ENCODE data around the gene CCDC170. TPM values are rescaled to one million over a fixed set of nuclear protein-coding genes. Genes with fewer than 3 reads are reported as not detected.

The CCDC170 gene
- total and polyA plus RNA-seq, 2 donors, result 0.33 to 4.7 TPM

- no peak overlapping the region for H3K4me3 ChIP-seq (ENCODE audit: low read depth, low read length)
- WGBS, result 83% methylated on average over 8 of the region's 8 CpGs
- no peak for DNase-seq (ENCODE audit: extremely low spot score)
- no peak overlapping the region for H3K27ac ChIP-seq (ENCODE audit: low read depth)
- H3K4me1 ChIP-seq (ENCODE audit: insufficient read depth), result no peaks in the 10 kb centered on the region
- no peaks in the 10 kb centered on the region for H3K36me3 ChIP-seq (ENCODE audit: insufficient read depth)
Observed at GRCh38 chr6:151576633-151577032, 82.8 kb downstream of the CCDC170 start.

DNA sequence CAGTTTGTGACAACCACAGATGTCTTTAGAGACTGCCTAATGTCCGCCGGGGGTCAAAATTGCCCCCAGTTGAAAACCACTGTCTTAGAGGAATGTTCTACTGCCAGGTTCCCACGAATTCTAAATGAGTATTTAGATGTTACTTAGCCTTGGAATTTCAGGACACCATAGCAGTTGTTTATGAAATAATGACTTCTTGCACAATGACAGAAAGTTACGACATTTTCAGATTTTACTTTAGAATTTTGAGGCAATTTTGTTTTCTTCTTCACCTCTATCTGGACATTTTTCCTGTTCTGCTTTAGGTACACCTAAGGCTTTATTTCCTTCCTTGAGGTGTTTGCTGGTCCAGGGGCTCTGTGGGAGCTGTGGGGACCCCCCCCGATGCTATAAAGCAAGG lies 83.4 kb downstream of the CCDC170 start:
- no peaks in the 10 kb centered on the region for H3K4me1 ChIP-seq (ENCODE audit: insufficient read depth)
- no peaks in the 10 kb centered on the region for H3K36me3 ChIP-seq (ENCODE audit: insufficient read depth)
- 88% methylated on average over 5 of the region's 5 CpGs for WGBS
- no peak overlapping the region for H3K4me3 ChIP-seq (ENCODE audit: low read depth, low read length)
- DNase-seq (ENCODE audit: extremely low spot score), result no peak
- no peak overlapping the region for H3K27ac ChIP-seq (ENCODE audit: low read depth)

DNA sequence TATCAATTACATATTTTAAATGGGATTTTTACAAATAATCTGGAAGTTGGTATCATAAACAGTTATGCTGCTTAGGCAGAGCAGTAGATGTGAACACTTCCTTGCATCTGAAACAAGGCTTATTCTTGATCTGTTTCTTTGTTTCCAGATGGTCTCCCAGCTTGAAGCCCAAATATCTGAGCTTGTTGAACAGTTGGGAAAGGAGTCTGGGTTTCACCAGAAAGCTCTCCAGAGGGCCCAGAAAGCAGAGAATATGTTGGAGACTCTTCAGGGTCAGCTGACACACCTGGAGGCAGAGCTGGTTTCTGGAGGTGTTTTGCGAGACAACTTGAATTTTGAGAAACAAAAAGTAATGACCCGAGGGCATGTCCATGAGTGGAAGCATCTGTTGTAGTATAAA lies 91.9 kb downstream of the CCDC170 start:
- Histone ChIP-seq H3K36me3 (ENCODE audit: insufficient read depth) (no peaks in the 10 kb centered on the region), H3K27ac (ENCODE audit: low read depth) (no peak overlapping the region), H3K4me1 (ENCODE audit: insufficient read depth) (no peaks in the 10 kb centered on the region), H3K4me3 (ENCODE audit: low read depth, low read length) (no peak overlapping the region)
- WGBS, result 88% methylated on average over 2 of the region's 2 CpGs
- no peak for DNase-seq (ENCODE audit: extremely low spot score)

- Histone ChIP-seq H3K4me3 (ENCODE audit: low read depth, low read length) (no peak overlapping the region), H3K27ac (ENCODE audit: low read depth) (no peak overlapping the region), H3K4me1 (ENCODE audit: insufficient read depth) (no peaks in the 10 kb centered on the region), H3K36me3 (ENCODE audit: insufficient read depth) (no peaks in the 10 kb centered on the region)
- 60% methylated on average over 6 of the region's 6 CpGs for WGBS
- DNase-seq (ENCODE audit: extremely low spot score), result no peak
Observed at GRCh38 chr6:151589667-151590066, 95.8 kb downstream of the CCDC170 start.

GRCh38 chr6:151590742-151591141 lies 96.9 kb downstream of the CCDC170 start:
- Histone ChIP-seq H3K36me3 (ENCODE audit: insufficient read depth) (no peaks in the 10 kb centered on the region), H3K4me3 (ENCODE audit: low read depth, low read length) (no peak overlapping the region), H3K27ac (ENCODE audit: low read depth) (no peak overlapping the region), H3K4me1 (ENCODE audit: insufficient read depth) (no peaks in the 10 kb centered on the region)
- WGBS, result 82% methylated on average over 2 of the region's 2 CpGs
- no peak for DNase-seq (ENCODE audit: extremely low spot score)

DNA sequence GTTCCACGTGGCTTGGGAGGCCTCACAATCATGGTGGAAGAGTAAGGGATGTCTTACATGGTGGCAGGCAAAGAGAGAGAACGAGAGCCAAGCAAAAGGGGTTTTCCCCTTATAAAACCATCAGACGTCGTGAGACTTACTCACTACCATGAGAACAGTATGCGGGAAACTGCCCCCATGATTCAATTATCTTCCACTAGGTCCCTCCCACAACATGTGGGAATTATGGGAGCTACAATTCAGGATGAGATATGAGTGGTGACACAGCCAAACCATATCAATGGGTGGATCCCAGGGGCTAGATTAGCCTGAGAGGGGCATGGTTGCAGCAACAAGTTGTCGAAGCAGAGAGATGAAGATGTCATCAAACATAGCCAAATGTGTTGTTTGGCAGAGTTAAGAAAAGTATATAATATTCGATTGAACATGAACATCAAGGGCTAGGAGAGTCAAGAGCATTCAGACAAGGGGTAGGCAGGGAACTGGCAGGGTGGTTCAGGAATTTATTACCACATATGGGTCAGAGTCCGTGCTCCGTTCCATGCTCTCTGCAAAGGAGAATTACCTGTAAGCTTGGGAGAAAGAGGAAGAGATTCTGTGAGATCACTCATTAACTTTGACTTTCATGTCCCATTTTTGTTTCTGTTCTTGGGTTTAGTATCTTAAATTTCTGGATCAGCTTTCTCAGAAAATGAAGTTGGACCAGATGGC lies 98.8 kb downstream of the CCDC170 start:
- DNase-seq (ENCODE audit: extremely low spot score), result no peak
- WGBS, result 86% methylated on average over 9 of the region's 9 CpGs
- Histone ChIP-seq H3K27ac (ENCODE audit: low read depth) (no peak overlapping the region), H3K4me1 (ENCODE audit: insufficient read depth) (no peaks in the 10 kb centered on the region), H3K4me3 (ENCODE audit: low read depth, low read length) (no peak overlapping the region), H3K36me3 (ENCODE audit: insufficient read depth) (no peaks in the 10 kb centered on the region)

GRCh38 chr6:151609146-151609902 lies 115.5 kb downstream of the CCDC170 start:
- 36% methylated on average over 4 of the region's 4 CpGs for WGBS
- no peak overlapping the region for H3K4me3 ChIP-seq (ENCODE audit: low read depth, low read length)
- H3K36me3 ChIP-seq (ENCODE audit: insufficient read depth), result no peaks in the 10 kb centered on the region
- no peak overlapping the region for H3K27ac ChIP-seq (ENCODE audit: low read depth)
- DNase-seq (ENCODE audit: extremely low spot score), result peak; percentile 1
- H3K4me1 ChIP-seq (ENCODE audit: insufficient read depth), result no peaks in the 10 kb centered on the region

DNA sequence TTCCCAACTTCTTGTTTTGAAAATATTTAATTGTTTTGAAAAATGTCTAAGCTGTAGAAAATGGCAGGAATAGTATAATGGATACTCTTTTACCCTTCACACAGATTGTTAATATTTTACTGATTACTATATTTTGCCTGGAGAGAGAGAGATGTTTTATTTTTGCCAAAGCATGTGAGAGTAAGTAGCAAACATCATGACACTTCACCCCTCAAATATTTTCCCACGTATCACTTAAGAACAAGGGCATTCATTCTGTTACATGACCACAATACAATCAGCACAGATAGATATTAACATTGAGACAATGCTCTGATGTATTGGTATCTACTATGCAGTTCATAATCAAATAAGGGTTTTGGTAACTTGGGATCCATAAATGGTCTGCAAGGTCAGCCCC lies 116.5 kb downstream of the CCDC170 start:
- DNase-seq (ENCODE audit: extremely low spot score), result no peak
- no peaks in the 10 kb centered on the region for H3K4me1 ChIP-seq (ENCODE audit: insufficient read depth)
- no peak overlapping the region for H3K4me3 ChIP-seq (ENCODE audit: low read depth, low read length)
- H3K36me3 ChIP-seq (ENCODE audit: insufficient read depth), result no peaks in the 10 kb centered on the region
- H3K27ac ChIP-seq (ENCODE audit: low read depth), result no peak overlapping the region
- 43% methylated on average over 1 of the region's 1 CpG for WGBS

GRCh38 chr6:151614630-151615029 lies 120.8 kb downstream of the CCDC170 start:
- Histone ChIP-seq H3K4me3 (ENCODE audit: low read depth, low read length) (no peak overlapping the region), H3K4me1 (ENCODE audit: insufficient read depth) (no peaks in the 10 kb centered on the region), H3K27ac (ENCODE audit: low read depth) (no peak overlapping the region), H3K36me3 (ENCODE audit: insufficient read depth) (no peaks in the 10 kb centered on the region)
- WGBS, result 79% methylated on average over 4 of the region's 4 CpGs
- DNase-seq (ENCODE audit: extremely low spot score), result no peak

GRCh38 chr6:151616091-151616513 lies 122.3 kb downstream of the CCDC170 start:
- no peak overlapping the region for H3K4me3 ChIP-seq (ENCODE audit: low read depth, low read length)
- H3K36me3 ChIP-seq (ENCODE audit: insufficient read depth), result no peaks in the 10 kb centered on the region
- no peaks in the 10 kb centered on the region for H3K4me1 ChIP-seq (ENCODE audit: insufficient read depth)
- no peak for DNase-seq (ENCODE audit: extremely low spot score)
- 39% methylated on average over 5 of the region's 5 CpGs for WGBS
- no peak overlapping the region for H3K27ac ChIP-seq (ENCODE audit: low read depth)

GRCh38 chr6:151616600-151616999 lies 122.8 kb downstream of the CCDC170 start:
- WGBS, result 49% methylated on average over 2 of the region's 2 CpGs
- Histone ChIP-seq H3K36me3 (ENCODE audit: insufficient read depth) (no peaks in the 10 kb centered on the region), H3K4me3 (ENCODE audit: low read depth, low read length) (no peak overlapping the region), H3K27ac (ENCODE audit: low read depth) (no peak overlapping the region), H3K4me1 (ENCODE audit: insufficient read depth) (no peaks in the 10 kb centered on the region)
- DNase-seq (ENCODE audit: extremely low spot score), result no peak

GRCh38 chr6:151617539-151617938 lies 123.7 kb downstream of the CCDC170 start:
- H3K4me1 ChIP-seq (ENCODE audit: insufficient read depth), result no peaks in the 10 kb centered on the region
- H3K27ac ChIP-seq (ENCODE audit: low read depth), result no peak overlapping the region
- H3K36me3 ChIP-seq (ENCODE audit: insufficient read depth), result no peaks in the 10 kb centered on the region
- no peak for DNase-seq (ENCODE audit: extremely low spot score)
- no peak overlapping the region for H3K4me3 ChIP-seq (ENCODE audit: low read depth, low read length)
- WGBS, result 97% methylated on average over 2 of the region's 2 CpGs

GRCh38 chr6:151618717-151619116 lies 124.9 kb downstream of the CCDC170 start:
- Histone ChIP-seq H3K27ac (ENCODE audit: low read depth) (no peak overlapping the region), H3K36me3 (ENCODE audit: insufficient read depth) (no peaks in the 10 kb centered on the region), H3K4me1 (ENCODE audit: insufficient read depth) (no peaks in the 10 kb centered on the region), H3K4me3 (ENCODE audit: low read depth, low read length) (no peak overlapping the region)
- 94% methylated on average over 4 of the region's 4 CpGs for WGBS
- DNase-seq (ENCODE audit: extremely low spot score), result no peak

GRCh38 chr6:151620179-151620578 lies 126.4 kb downstream of the CCDC170 start:
- whole genome bisulfite sequencing, result 88% methylated on average over 4 of the region's 4 CpGs
- Histone ChIP-seq H3K27ac (ENCODE audit: low read depth) (no peak overlapping the region), H3K4me1 (ENCODE audit: insufficient read depth) (no peaks in the 10 kb centered on the region), H3K4me3 (ENCODE audit: low read depth, low read length) (no peak overlapping the region), H3K36me3 (ENCODE audit: insufficient read depth) (no peaks in the 10 kb centered on the region)
- DNase-seq (ENCODE audit: extremely low spot score), result no peak

Data from urinary bladder (tissue), 4 donors.